ENCODE measurements around the gene CPSF4L. TPM values are rescaled to one million over a fixed set of nuclear protein-coding genes. Genes with fewer than 3 reads are reported as not detected.

Gene CPSF4L
- polyA plus RNA-seq, 1 donor (not counting 4 experiments of a cell fraction or from before 2014, with no cell fraction given) = not detected

DNA sequence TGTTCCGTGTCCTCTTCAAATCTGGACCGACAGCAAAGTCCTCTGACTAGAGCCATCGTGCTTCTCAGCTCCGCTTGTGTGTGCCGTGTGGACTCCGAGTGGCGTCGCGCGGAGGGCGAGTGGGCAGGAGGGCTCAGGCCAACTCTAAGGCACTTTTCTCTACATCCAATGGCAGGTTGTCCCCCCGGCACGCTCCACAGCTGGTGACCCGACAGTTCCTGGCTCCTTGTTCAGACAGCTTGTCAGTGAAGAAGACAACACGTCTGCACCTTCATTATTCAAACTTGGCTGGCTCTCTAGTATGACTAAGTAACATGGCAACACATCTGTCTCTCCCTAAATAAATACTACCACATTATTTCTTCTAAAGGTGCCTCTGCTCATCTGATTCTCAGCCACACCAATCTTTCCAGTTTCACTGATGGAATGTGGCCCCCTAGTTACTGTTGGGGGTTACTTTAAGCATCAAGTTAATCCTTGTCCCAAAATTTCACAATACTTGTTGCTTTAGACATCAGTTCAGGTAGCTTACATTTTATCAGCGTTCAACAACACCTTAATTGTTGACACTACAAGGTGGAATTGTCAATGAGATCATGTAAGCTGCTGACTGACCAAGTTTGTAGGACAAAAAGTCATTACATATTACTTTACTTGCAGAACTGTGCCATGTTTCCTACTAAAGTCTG is 53.4 kb downstream of the CPSF4L start:
- FAIRE-seq (no peak), DNase-seq (ENCODE audit: low read depth, low spot score) (no peak)
- Histone ChIP-seq H3K27me3 (ENCODE audit: control insufficient read depth, extremely low read depth, insufficient read depth, low read length) (no peaks in the 10 kb centered on the region), H3K79me2 (ENCODE audit: control insufficient read depth, insufficient read depth, low read length) (peaks cover 2% of the 10 kb centered on the region), H3K9me1 (ENCODE audit: control insufficient read depth, extremely low read depth, insufficient read depth, low read length) (no peaks in the 10 kb centered on the region), H3K4me2 (ENCODE audit: control insufficient read depth, extremely low read depth, insufficient read depth, low read depth, low read length) (no peak overlapping the region), H2AFZ (ENCODE audit: control insufficient read depth, low read length) (no peak overlapping the region), H3K4me1 (ENCODE audit: control insufficient read depth, extremely low read depth, insufficient read depth, low read length) (no peaks in the 10 kb centered on the region), H3K36me3 (ENCODE audit: control insufficient read depth in 2 of 2, extremely low read depth in 1 of 2, insufficient read depth in 2 of 2, low read length in 2 of 2) (peaks cover 29 to 35% of the 10 kb centered on the region in 2 experiments), H3K27ac (ENCODE audit: control insufficient read depth, insufficient read depth, low read length) (no peak overlapping the region), H4K20me1 (ENCODE audit: control insufficient read depth, extremely low read depth, insufficient read depth, low read length) (no peaks in the 10 kb centered on the region), H3K4me3 (ENCODE audit: control insufficient read depth in 2 of 3, extremely low read depth in 1 of 3, insufficient read depth in 2 of 3, low read depth in 1 of 3, low read length in 3 of 3) (no peak overlapping the region), H3K9me3 (ENCODE audit: control insufficient read depth, low read depth, low read length) (no peaks in the 10 kb centered on the region), H3K9ac (ENCODE audit: control insufficient read depth, extremely low read depth, insufficient read depth, low read length) (no peak overlapping the region)
- TF ChIP-seq EZH2 (IDR thresholded peaks at IDR 0.05; ENCODE audit: low read length) = no peak
- TF ChIP-seq, protein P1, sequence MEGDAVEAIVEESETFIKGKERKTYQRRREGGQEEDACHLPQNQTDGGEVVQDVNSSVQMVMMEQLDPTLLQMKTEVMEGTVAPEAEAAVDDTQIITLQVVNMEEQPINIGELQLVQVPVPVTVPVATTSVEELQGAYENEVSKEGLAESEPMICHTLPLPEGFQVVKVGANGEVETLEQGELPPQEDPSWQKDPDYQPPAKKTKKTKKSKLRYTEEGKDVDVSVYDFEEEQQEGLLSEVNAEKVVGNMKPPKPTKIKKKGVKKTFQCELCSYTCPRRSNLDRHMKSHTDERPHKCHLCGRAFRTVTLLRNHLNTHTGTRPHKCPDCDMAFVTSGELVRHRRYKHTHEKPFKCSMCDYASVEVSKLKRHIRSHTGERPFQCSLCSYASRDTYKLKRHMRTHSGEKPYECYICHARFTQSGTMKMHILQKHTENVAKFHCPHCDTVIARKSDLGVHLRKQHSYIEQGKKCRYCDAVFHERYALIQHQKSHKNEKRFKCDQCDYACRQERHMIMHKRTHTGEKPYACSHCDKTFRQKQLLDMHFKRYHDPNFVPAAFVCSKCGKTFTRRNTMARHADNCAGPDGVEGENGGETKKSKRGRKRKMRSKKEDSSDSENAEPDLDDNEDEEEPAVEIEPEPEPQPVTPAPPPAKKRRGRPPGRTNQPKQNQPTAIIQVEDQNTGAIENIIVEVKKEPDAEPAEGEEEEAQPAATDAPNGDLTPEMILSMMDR (optimal IDR thresholded peaks at IDR 0.05 in 1 of 3, IDR thresholded peaks at IDR 0.05 in 1 of 3, conservative IDR thresholded peaks at IDR 0.05 in 1 of 3; ENCODE audit: extremely low read depth in 1 of 3, insufficient read depth in 2 of 3, low read length in 3 of 3) = no peak
- dilution Hi-C loops (cut with MboI; ENCODE audit: extremely low pct_ligation_motif_present, low sequenced_read_pairs) = no loop called here

DNA sequence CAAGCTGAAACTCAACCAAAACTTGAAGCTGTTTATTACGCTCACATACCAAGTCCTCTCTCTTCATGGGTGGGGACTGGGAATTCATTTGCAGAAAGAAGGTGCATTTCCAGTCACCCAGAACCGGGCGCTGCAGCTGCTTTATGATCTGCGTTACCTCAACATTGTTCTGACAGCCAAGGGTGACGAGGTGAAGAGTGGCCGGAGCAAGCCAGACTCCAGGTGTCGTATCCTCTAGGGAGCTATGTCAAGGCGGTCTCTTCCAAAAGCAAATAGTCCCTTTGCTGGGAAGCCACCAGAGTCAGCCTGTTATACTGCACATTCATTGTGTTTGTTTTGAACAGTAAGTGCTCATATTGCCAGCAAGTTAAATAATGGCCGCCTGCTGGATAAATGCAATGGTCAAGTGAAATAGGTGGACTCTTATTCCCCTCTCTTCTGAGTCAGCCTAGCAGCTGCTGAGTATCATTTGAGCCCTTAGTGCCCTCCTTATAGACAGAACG is 56.2 kb downstream of the CPSF4L start:
- FAIRE-seq (no peak), DNase-seq (ENCODE audit: low read depth, low spot score) (no peak)
- Histone ChIP-seq H3K9me3 (ENCODE audit: control insufficient read depth, low read depth, low read length) (no peaks in the 10 kb centered on the region), H4K20me1 (ENCODE audit: control insufficient read depth, extremely low read depth, insufficient read depth, low read length) (no peaks in the 10 kb centered on the region), H3K27me3 (ENCODE audit: control insufficient read depth, extremely low read depth, insufficient read depth, low read length) (no peaks in the 10 kb centered on the region), H3K79me2 (ENCODE audit: control insufficient read depth, insufficient read depth, low read length) (no peaks in the 10 kb centered on the region), H3K36me3 (ENCODE audit: control insufficient read depth in 2 of 2, extremely low read depth in 1 of 2, insufficient read depth in 2 of 2, low read length in 2 of 2) (peaks cover 39 to 52% of the 10 kb centered on the region in 2 experiments), H3K9me1 (ENCODE audit: control insufficient read depth, extremely low read depth, insufficient read depth, low read length) (no peaks in the 10 kb centered on the region), H3K4me2 (ENCODE audit: control insufficient read depth, extremely low read depth, insufficient read depth, low read depth, low read length) (no peak overlapping the region), H3K4me3 (ENCODE audit: control insufficient read depth in 2 of 3, extremely low read depth in 1 of 3, insufficient read depth in 2 of 3, low read depth in 1 of 3, low read length in 3 of 3) (no peak overlapping the region), H2AFZ (ENCODE audit: control insufficient read depth, low read length) (no peak overlapping the region), H3K9ac (ENCODE audit: control insufficient read depth, extremely low read depth, insufficient read depth, low read length) (no peak overlapping the region), H3K27ac (ENCODE audit: control insufficient read depth, insufficient read depth, low read length) (no peak overlapping the region), H3K4me1 (ENCODE audit: control insufficient read depth, extremely low read depth, insufficient read depth, low read length) (no peaks in the 10 kb centered on the region)
- TF ChIP-seq, protein P1 (optimal IDR thresholded peaks at IDR 0.05 in 1 of 3, IDR thresholded peaks at IDR 0.05 in 1 of 3, conservative IDR thresholded peaks at IDR 0.05 in 1 of 3; ENCODE audit: extremely low read depth in 1 of 3, insufficient read depth in 2 of 3, low read length in 3 of 3) = no peak
- no peak for TF ChIP-seq EZH2 (IDR thresholded peaks at IDR 0.05; ENCODE audit: low read length)
- dilution Hi-C loops (cut with MboI; ENCODE audit: extremely low pct_ligation_motif_present, low sequenced_read_pairs) = no loop called here
